Subcutaneous adipose tissue (tissue), 4 donors: ENCODE measurements around the gene DCAF17. TPM values are rescaled to one million over a fixed set of nuclear protein-coding genes. Genes with fewer than 3 reads are reported as not detected.

ENCODE experiments used
- CTCF ChIP-seq: fragments of 450-650 bp; IDR thresholded peaks from one replicate; pipeline ENCODE4 v1.5.1; 2016; ENCODE audit warnings: low read depth, mild to moderate bottlenecking, control low read depth, antibody characterized with exemption, moderate library complexity
- total RNA-seq, 4 donors: library from RNA; depleted of rRNA; stranded (reverse); fragments of >200 nt; gene quantifications; one replicate each; pipeline ENCODE4 v1.1.0, GENCODE V29; 2016

Gene DCAF17
- total RNA-seq, 4 donors from 2014 or later = 14.3 to 29.4 (median 18.3) TPM

- no peak for TF ChIP-seq CTCF
Observed at GRCh38 chr2:171391532-171391931, 42.5 kb upstream of the DCAF17 start.

- no peak for TF ChIP-seq CTCF
Observed at GRCh38 chr2:171393487-171393886, 40.5 kb upstream of the DCAF17 start.

GRCh38 chr2:171394164-171394740 lies 39.8 kb upstream of the DCAF17 start:
- TF ChIP-seq CTCF = no peak

GRCh38 chr2:171399292-171399691 lies 34.7 kb upstream of the DCAF17 start:
- no peak for TF ChIP-seq CTCF

- no peak for TF ChIP-seq CTCF
Observed at GRCh38 chr2:171400395-171400794, 33.6 kb upstream of the DCAF17 start.

- no peak for TF ChIP-seq CTCF
Observed at GRCh38 chr2:171401947-171402346, 32.1 kb upstream of the DCAF17 start.

GRCh38 chr2:171402906-171403580 lies 31.0 kb upstream of the DCAF17 start:
- TF ChIP-seq CTCF = no peak
